ENCODE data around the gene HAS3. TPM values are rescaled to one million over a fixed set of nuclear protein-coding genes. Genes with fewer than 3 reads are reported as not detected.
"Not testable (repeated sequence)": the region's sequence is repeated elsewhere in the genome, so short reads cannot be mapped to it uniquely, and the experiment has no call there.

The HAS3 gene, protein sequence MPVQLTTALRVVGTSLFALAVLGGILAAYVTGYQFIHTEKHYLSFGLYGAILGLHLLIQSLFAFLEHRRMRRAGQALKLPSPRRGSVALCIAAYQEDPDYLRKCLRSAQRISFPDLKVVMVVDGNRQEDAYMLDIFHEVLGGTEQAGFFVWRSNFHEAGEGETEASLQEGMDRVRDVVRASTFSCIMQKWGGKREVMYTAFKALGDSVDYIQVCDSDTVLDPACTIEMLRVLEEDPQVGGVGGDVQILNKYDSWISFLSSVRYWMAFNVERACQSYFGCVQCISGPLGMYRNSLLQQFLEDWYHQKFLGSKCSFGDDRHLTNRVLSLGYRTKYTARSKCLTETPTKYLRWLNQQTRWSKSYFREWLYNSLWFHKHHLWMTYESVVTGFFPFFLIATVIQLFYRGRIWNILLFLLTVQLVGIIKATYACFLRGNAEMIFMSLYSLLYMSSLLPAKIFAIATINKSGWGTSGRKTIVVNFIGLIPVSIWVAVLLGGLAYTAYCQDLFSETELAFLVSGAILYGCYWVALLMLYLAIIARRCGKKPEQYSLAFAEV
- 1 to 10 TPM in 1 of 3 donors, under 1 TPM in 2; 0.67 to 1.1 (median 0.79) TPM for polyA plus RNA-seq

DNA sequence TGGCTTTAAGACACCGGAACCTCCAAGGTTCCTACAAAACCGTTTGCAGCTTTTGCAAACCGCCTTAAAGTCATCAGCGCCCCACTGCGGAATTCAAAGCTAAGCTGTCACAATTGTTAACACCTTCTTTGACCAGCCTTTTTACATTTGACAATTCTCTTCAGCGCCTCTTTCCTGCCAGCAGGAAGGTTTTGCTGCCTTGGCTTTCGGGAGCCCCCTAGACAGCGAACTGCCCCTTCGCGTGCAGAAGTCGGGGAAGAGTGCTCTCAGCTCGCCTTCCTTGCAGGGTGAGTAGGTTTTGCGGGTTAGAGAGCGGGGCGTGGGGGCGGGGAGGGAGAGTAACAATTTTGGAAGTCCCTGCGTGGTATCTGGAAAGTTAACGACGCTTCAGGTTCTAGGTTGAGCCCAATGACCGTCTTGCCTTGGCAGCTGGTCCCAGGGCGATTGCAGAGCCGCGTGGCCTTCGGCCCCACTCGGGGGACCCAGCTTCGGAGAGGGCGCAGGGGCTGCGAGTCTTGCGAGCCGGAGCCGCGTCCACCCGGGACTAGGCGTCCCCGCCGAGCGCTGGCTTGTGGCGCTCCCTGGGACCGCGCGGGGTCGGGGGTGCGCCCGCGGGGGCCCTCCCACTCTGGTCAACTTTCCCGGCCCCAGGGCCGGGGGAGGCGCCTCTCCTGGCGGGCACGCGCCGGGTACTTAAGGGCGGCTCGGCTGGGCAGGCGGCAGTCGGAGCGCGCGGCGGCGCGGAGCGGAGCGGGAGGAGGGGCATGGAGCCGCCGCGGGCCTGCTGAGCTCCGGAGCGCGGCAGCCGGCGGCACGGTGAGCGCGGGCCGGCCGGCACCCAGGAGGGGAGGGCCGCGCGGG is at the start of gene HAS3:
Gene HAS3, plus strand, starts transcription at position 153 of the 861 bp plus-strand sequence. CDS start 3,743 bp downstream, outside the sequence.
- H3K27ac ChIP-seq (ENCODE audit: low read depth, low read length) = no peak within 1 kb of the TSS
- WGBS, 3 donors = 0 to 1% (median 0%) methylated on average over 72 to 80 of the region's 80 CpGs

DNA sequence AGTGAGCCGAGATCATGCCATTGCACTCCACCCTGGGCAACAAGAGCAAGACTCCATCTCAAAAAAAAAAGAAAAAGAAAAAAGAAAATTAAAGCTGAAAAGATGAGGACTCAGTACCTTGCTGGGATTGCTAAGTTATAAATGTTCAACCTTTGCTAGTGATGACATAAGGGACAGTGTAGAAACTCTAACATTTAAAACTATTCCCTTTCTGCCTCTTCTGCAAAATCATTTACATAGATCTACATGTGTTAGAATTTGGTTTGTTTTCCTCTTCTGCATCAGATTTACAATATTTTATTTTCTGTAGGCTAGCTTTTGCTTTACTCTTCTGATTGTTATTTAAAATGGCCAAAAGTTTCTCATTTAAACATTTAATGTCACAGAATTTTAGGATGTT is 49.5 kb upstream of the HAS3 start:
- WGBS, 3 donors = 89 to 100% (median 92%) methylated on average over 1 of the region's 1 CpG
- no peak overlapping the region for H3K27ac ChIP-seq (ENCODE audit: low read depth, low read length)

- 60 to 86% (median 66%) methylated on average over 3 of the region's 3 CpGs for WGBS, 3 donors
- no peak overlapping the region for H3K27ac ChIP-seq (ENCODE audit: low read depth, low read length)
These were observed 49.0 kb upstream of the HAS3 start for GRCh38 chr16:69056421-69056820.

DNA sequence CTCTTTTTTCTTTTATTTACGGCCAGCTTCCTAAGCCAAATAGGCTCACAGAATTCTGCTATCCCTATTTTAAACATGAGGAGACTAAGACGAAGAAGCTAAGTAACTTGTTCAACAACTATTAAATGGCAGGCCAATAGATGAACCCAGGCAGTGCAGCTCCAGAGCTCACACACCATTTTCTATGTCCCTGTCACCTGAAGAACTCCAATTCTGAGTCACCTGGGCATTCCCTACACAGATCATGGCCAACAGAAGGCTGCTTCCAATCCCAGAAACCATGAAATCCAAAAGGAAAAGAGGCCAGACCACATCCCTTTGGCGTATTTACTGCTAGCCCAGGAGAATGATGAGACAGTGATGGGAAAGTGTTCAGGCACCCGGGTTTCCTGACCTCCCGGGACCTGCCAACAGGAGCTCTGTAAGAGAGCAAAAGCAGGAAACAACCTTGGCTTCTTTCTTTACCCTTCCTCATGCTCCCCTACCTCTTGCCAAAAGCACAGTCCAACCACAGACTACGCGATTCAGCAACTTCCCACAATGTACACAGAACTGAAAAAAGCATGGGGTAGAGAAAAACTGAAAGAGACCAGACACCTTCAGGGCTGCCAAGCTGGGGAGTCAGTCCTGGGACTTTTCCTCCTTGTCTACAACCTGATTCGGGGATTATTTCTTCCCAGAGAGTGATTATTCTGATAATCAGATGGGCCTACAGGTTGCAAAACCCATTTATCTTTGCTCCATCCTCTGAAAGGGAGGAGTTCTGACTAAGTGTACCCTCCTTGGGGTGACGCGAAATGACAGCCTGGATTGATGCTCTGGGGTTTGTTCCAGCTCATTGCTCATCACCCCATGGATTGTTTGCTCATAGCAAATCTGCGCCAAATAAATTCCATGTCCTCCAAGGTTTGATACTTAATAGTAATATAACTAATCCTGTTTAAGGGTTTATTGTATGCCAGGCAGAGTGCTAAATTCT is 47.8 kb upstream of the HAS3 start:
- no peak overlapping the region for H3K27ac ChIP-seq (ENCODE audit: low read depth, low read length)
- 46 to 49% (median 48%) methylated on average over 11 of the region's 11 CpGs for WGBS, 3 donors

DNA sequence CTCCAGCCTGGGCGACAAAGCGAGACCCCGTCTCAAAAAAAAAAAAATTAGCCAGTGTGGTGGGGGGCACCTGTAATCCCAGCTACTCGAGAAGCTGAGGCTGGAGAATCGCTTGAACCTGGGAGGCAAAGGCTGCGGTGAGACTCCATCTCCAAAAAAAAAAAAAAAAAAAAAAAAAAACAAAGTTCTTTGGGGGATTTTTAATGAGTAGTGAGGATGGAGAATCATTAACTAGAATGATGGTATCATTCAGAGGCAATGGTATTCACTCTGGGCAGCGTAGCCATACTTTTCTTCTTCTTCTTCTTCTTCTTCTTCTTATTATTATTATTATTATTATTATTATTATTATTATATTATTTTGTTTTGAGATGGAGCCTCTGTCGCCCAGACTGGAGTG is 42.0 kb upstream of the HAS3 start:
- WGBS, 3 donors = 97 to 100% (median 100%) methylated on average over 8 of the region's 8 CpGs
- H3K27ac ChIP-seq (ENCODE audit: low read depth, low read length) = not testable (repeated sequence)

- H3K27ac ChIP-seq (ENCODE audit: low read depth, low read length) = no peak overlapping the region
- 95 to 98% (median 96%) methylated on average over 2 of the region's 2 CpGs for WGBS, 3 donors
These were observed 41.2 kb upstream of the HAS3 start for GRCh38 chr16:69064124-69064763.

GRCh38 chr16:69064764-69065313 is 40.6 kb upstream of the HAS3 start:
- 72 to 75% (median 74%) methylated on average over 6 of the region's 6 CpGs for WGBS, 3 donors
- H3K27ac ChIP-seq (ENCODE audit: low read depth, low read length) = no peak overlapping the region

DNA sequence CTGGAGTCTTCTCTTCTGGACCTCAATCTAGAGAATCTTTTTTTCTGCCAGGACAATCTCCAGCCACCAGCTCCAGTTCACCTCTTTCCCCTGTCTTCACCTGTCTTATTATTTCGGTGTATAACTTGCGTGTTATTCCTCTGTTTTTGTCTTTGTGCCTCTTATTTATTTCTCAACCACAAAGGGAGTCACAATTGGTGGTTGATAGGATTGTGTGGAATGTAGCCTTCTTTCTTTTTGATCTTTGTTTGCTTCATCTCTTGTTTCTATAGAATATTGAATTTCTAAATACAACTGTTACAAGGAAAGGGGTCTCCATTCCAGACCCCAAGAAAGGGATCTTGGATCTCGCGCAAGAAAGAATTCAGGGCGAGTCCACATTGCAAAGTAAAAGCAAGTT is 35.9 kb upstream of the HAS3 start:
- 93 to 98% (median 96%) methylated on average over 5 of the region's 5 CpGs for WGBS, 3 donors
- no peak overlapping the region for H3K27ac ChIP-seq (ENCODE audit: low read depth, low read length)

DNA sequence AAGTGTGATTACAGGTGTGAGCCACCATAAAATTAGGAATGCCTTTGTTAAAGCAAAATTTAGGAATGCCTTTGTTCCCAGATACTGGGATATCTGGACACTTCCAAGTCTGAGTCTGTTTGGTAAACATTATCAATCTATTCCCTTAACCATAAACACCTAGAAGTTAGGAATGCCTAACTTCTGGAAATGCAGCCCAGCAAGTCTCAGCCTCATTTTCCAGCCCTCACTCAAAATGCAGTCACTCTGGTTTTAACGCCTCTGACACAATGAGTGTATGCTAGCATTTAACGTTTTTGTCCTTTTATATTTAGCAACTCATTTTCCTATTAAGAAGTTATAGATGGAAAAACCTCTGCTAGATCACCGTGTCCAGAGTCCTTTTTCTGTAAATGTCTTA is 34.4 kb upstream of the HAS3 start:
- H3K27ac ChIP-seq (ENCODE audit: low read depth, low read length) = no peak overlapping the region
- WGBS, 3 donors = 75 to 83% (median 81%) methylated on average over 3 of the region's 3 CpGs

- 76 to 85% (median 79%) methylated on average over 2 of the region's 2 CpGs for WGBS, 3 donors
- H3K27ac ChIP-seq (ENCODE audit: low read depth, low read length) = no peak overlapping the region
These were observed 32.8 kb upstream of the HAS3 start for GRCh38 chr16:69072640-69072974.

DNA sequence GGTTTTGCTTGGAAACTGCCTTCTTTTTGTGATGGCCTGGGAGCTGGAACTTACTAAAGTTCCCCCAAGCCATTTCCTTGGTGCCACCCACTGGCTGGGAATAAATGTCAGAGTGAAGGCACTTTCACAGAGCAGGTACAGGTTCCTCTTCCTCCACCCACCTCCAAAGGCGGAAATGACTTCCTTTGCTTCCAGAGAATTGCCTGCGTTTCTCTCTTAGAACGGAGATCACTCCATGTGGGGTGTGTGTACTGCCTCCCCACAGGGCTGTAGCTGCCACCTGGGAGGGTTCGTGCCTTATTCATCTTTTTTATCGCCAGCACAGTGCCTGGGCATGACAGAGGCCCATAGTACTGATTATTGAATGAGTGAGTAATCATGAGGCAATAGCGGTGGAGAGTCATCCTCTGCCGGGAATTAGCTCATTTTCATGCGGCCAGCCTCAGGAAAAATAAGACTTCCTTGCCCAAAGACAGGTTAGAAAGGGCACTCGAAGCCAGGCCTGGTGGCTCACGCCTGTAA is 32.2 kb upstream of the HAS3 start:
- H3K27ac ChIP-seq (ENCODE audit: low read depth, low read length) = no peak overlapping the region
- 81 to 88% (median 83%) methylated on average over 10 of the region's 10 CpGs for WGBS, 3 donors

DNA sequence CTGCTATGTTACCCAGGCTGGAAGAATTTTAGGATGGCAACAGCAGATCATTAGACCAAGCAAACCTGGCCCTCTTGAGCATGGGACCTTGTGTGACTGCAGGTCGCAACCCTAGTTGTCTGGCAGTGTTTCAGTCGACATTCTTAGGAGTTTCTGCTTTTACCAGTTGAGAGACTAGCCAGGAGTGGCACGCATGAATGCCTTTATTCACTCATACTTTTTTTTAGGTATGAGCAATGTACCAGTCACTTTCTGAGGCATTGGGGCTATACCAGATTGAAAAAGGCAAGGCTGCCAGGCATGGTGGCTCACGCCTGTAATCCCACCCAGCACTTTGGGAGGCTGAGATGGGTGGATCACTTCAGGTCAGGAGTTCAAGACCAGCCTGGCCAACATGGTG is 28.2 kb upstream of the HAS3 start:
- WGBS, 3 donors = 88 to 91% (median 91%) methylated on average over 4 of the region's 4 CpGs
- H3K27ac ChIP-seq (ENCODE audit: low read depth, low read length) = no peak overlapping the region

DNA sequence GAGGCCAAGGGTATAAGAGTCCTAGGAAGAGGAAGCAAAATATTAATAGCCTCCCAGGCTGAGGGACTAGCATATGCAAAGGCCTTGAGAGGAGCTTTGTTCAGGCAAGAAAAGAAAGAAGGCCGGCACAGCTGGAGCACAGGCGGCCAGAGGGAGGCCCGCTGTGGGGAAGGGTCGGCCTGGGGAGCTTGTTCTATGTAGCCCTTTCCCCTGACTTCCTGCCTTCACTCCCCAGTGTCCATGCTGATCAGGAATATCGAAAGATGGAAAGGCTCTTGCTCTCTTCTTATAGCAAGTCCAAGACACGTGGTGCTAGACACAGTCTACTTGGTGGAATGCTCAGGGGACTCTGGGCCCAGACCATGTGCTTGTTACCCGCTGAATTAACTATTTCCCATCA is 27.4 kb upstream of the HAS3 start:
- H3K27ac ChIP-seq (ENCODE audit: low read depth, low read length) = no peak overlapping the region
- WGBS, 3 donors = 79 to 90% (median 83%) methylated on average over 7 of the region's 7 CpGs

- 99 to 100% (median 99%) methylated on average over 2 of the region's 2 CpGs for WGBS, 3 donors
- no peak overlapping the region for H3K27ac ChIP-seq (ENCODE audit: low read depth, low read length)
These were observed 25.8 kb upstream of the HAS3 start for GRCh38 chr16:69079697-69080096.

- H3K27ac ChIP-seq (ENCODE audit: low read depth, low read length) = no peak overlapping the region
- WGBS, 3 donors = 91 to 94% (median 93%) methylated on average over 16 of the region's 16 CpGs
These were observed 22.0 kb upstream of the HAS3 start for GRCh38 chr16:69083306-69083941.

GRCh38 chr16:69084289-69084688 is 21.2 kb upstream of the HAS3 start:
- H3K27ac ChIP-seq (ENCODE audit: low read depth, low read length) = no peak overlapping the region
- 55 to 77% (median 70%) methylated on average over 2 of the region's 2 CpGs for WGBS, 3 donors
